HG03108 (cell line): ENCODE results near the gene YLPM1.

Experiments
- ATAC-seq: cut with Tn5 transposase; IDR thresholded peaks from one replicate; pipeline ENCODE4 v1.9.1; 2021; ENCODE audit warnings: moderate library complexity; ENCODE audit not compliant: unreplicated experiment

The YLPM1 gene

GRCh38 chr14:74871819-74872218, 108.7 kb downstream of the YLPM1 start:
- no peak for ATAC-seq

- no peak for ATAC-seq
Measured at GRCh38 chr14:74875204-74875603, 112.1 kb downstream of the YLPM1 start.

GRCh38 chr14:74875941-74876913, 113.1 kb downstream of the YLPM1 start, which contains the start of gene PROX2:
PROX2 (minus strand) TSS chr14:74876145; CDS start chr14:74863834, 12,311 bp downstream.
- ATAC-seq, result no peak

GRCh38 chr14:74879427-74880182, 116.5 kb downstream of the YLPM1 start:
- ATAC-seq, result no peak

- peak; percentile 92 for ATAC-seq
Measured at GRCh38 chr14:74881431-74882102, 118.5 kb downstream of the YLPM1 start, which contains the start of gene DLST. DLST (plus strand) TSS chr14:74881916; CDS start chr14:74881954, 38 bp downstream.

- peak; percentile 23 for ATAC-seq
Measured at GRCh38 chr14:74882103-74882920, 119.2 kb downstream of the YLPM1 start.
